ENCODE measurements around the gene PAK1. TPM values are rescaled to one million over a fixed set of nuclear protein-coding genes. Genes with fewer than 3 reads are reported as not detected.

The PAK1 gene
- total and polyA plus RNA-seq, 10 of the 15 experiments (the other 5 are each of a cell fraction or from before 2014, with no cell fraction given), result 43.8 to 321 (median 110) TPM

DNA sequence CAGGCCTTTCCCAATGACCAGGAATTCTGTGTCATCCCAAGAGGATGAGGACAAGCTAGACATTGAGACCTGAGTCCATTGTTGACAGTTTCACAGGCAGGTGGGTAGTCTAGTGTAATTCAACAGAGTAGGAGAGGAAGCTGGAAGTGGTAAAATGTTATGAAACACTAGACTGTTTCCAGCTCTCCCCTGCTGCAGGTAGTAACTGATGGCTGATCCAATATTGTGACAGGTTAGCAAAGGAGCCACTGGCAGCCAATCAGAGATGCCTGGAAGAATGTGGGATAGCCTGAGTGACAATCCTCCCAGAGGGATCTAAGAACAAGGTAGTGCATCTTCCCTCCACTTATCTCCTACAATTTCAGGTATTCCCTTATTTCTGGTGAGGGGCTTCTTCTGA, 161.8 kb downstream of the PAK1 start:
- no peaks in the 10 kb centered on the region for H3K36me3 ChIP-seq (ENCODE audit: control insufficient read depth in 2 of 2, insufficient read depth in 2 of 2, low read length in 1 of 2)
- no peak overlapping the region for H3K9ac ChIP-seq (ENCODE audit: control insufficient read depth, insufficient read depth, low read length)
- H2AFZ ChIP-seq (ENCODE audit: control insufficient read depth, low read depth, low read length), result no peak overlapping the region
- TF ChIP-seq STAT3 (IDR thresholded peaks at IDR 0.05; ENCODE audit: low read depth, low read length) (no peak), EP300 (IDR thresholded peaks at IDR 0.05; ENCODE audit: borderline replicate concordance in 1 of 2, control insufficient read depth in 1 of 2, low read depth in 2 of 2, low read length in 2 of 2) (no peak), ZSCAN29 (IDR thresholded peaks at IDR 0.05) (no peak), MYB (IDR thresholded peaks at IDR 0.05; ENCODE audit: borderline replicate concordance, low read depth, low read length) (no peak), KAT2A (conservative IDR thresholded peaks at IDR 0.05; ENCODE audit: control insufficient read depth, low read depth, low read length) (no peak), KDM1A (IDR thresholded peaks at IDR 0.05; ENCODE audit: borderline replicate concordance) (no peak), E2F8 (IDR thresholded peaks at IDR 0.05; ENCODE audit: low read depth, partially characterized antibody) (no peak), CEBPB (IDR thresholded peaks at IDR 0.05; ENCODE audit: borderline replicate concordance in 1 of 2, low read depth in 2 of 2, low read length in 2 of 2) (no peak), EGR1 (IDR thresholded peaks at IDR 0.05; ENCODE audit: borderline replicate concordance in 1 of 2, low read depth in 2 of 2, low read length in 2 of 2) (no peak), SPI1 (IDR thresholded peaks at IDR 0.05; ENCODE audit: borderline replicate concordance, insufficient read depth, low read depth, low read length) (no peak), JUND (IDR thresholded peaks at IDR 0.05; ENCODE audit: low read depth, low read length) (no peak), RFX5 (IDR thresholded peaks at IDR 0.05; ENCODE audit: low read depth, low read length) (no peak), BMI1 (IDR thresholded peaks at IDR 0.05; ENCODE audit: borderline replicate concordance) (no peak), GABPA (IDR thresholded peaks at IDR 0.05; ENCODE audit: low read depth) (no peak), HDAC2 (IDR thresholded peaks at IDR 0.05) (no peak)
- TF ChIP-seq, protein P1, sequence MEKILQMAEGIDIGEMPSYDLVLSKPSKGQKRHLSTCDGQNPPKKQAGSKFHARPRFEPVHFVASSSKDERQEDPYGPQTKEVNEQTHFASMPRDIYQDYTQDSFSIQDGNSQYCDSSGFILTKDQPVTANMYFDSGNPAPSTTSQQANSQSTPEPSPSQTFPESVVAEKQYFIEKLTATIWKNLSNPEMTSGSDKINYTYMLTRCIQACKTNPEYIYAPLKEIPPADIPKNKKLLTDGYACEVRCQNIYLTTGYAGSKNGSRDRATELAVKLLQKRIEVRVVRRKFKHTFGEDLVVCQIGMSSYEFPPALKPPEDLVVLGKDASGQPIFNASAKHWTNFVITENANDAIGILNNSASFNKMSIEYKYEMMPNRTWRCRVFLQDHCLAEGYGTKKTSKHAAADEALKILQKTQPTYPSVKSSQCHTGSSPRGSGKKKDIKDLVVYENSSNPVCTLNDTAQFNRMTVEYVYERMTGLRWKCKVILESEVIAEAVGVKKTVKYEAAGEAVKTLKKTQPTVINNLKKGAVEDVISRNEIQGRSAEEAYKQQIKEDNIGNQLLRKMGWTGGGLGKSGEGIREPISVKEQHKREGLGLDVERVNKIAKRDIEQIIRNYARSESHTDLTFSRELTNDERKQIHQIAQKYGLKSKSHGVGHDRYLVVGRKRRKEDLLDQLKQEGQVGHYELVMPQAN (conservative IDR thresholded peaks at IDR 0.05), result no peak
- H3K4me1 ChIP-seq (ENCODE audit: control insufficient read depth, insufficient read depth, low read length), result no peaks in the 10 kb centered on the region
- no peaks in the 10 kb centered on the region for H3K79me2 ChIP-seq (ENCODE audit: control insufficient read depth, insufficient read depth, low read length)
- FAIRE-seq (no peak), DNase-seq (ENCODE audit: low read depth, low spot score) (no peak), ATAC-seq (no peak)
- intact Hi-C loops (cut with micrococcal nuclease; ENCODE audit: unreplicated experiment), result no loop called here
- CTCF ChIA-PET, result interaction anchor here (0.7 kb wide), 1 partner anchor 51 kb away, joined by 3 read pairs; no protein-coding TSS in a partner anchor
- SMC1A ChIA-PET (ENCODE audit: uncharacterized antibody, unreplicated experiment), result no interaction called here
- no peaks in the 10 kb centered on the region for H4K20me1 ChIP-seq (ENCODE audit: control insufficient read depth, insufficient read depth)
- H3K27ac ChIP-seq (ENCODE audit: control insufficient read depth, insufficient read depth), result no peak overlapping the region
- no peaks in the 10 kb centered on the region; a peak in 1 of 4 replicates for H3K27me3 ChIP-seq (replicated peaks in 1 of 2; ENCODE audit: control insufficient read depth in 2 of 2, insufficient read depth in 2 of 2, low read length in 1 of 2)
- H3K9me3 ChIP-seq (replicated peaks; ENCODE audit: control insufficient read depth, insufficient read depth, low read length), result no peaks in the 10 kb centered on the region
- H3K4me2 ChIP-seq (ENCODE audit: control insufficient read depth, insufficient read depth), result no peak overlapping the region
- in situ Hi-C loops (cut with MboI), result no loop called here
- POLR2A ChIA-PET, result no interaction called here
- RAD21 ChIA-PET (ENCODE audit: unreplicated experiment), result interaction anchor here (1.5 kb wide), 1 partner anchor 236 kb away, joined by 3 read pairs; no protein-coding TSS in a partner anchor
- H3K4me3 ChIP-seq, result no peak overlapping the region
- no TSS peak for BruUV-seq (replicated peaks)

All from GM12878 (cell line).